Gastrocnemius medialis (tissue), 4 donors: ENCODE measurements around the gene MYL5. TPM values are rescaled to one million over a fixed set of nuclear protein-coding genes. Genes with fewer than 3 reads are reported as not detected.
A peak's percentile ranks its signal among the peaks of the same experiment; 100 is the strongest.

ENCODE experiments used
- ATAC-seq, 2 donors: fragments of 150-250 bp; one replicate each; pipeline ENCODE4 v1.9.1; 2016
- DNase-seq, 2 donors: peaks; one replicate each; pipeline ENCODE4 v3.0.0-alpha.2; 2019
- H3K27ac ChIP-seq, 4 donors: fragments of 200-600 bp; sonication (generic); 1 replicate in 1 of 4; 2 replicates in 3 of 4; pipeline ENCODE4 v1.5.1; 2016 to 2018; ENCODE audit warnings: mild to moderate bottlenecking in 2 of 4, moderate library complexity in 1 of 4
- H3K27me3 ChIP-seq, 3 donors: fragments of 200-600 bp; sonication (generic) in 2 of 3; 1 replicate in 1 of 3; 2 replicates in 2 of 3; pipeline versions ENCODE4 v1.5.1 to v1.6.0; 2016 to 2019; ENCODE audit warnings: mild to moderate bottlenecking in 1 of 3, moderate library complexity in 1 of 3
- H3K36me3 ChIP-seq, 2 donors: fragments of 200-600 bp; sonication (generic) in 1 of 2; one replicate each; pipeline ENCODE4 v1.5.1; 2017 to 2018
- H3K4me1 ChIP-seq, 2 donors: fragments of 200-600 bp; sonication (generic) in 1 of 2; one replicate each; pipeline ENCODE4 v1.5.1; 2016 to 2017; ENCODE audit warnings: mild to moderate bottlenecking in 2 of 2
- H3K4me3 ChIP-seq, 4 donors: fragments of 200-600 bp; sonication (generic) in 3 of 4; 1 replicate in 1 of 4; 2 replicates in 3 of 4; pipeline ENCODE4 v1.5.1; 2016 to 2019; ENCODE audit warnings: mild to moderate bottlenecking in 2 of 4
- H3K9me3 ChIP-seq, 3 donors: fragments of 200-600 bp; sonication (generic) in 2 of 3; 1 replicate in 1 of 3; 2 replicates in 2 of 3; pipeline ENCODE4 v1.5.1; 2016 to 2019
- CTCF ChIP-seq, 5 experiments: fragments of 450-650 bp in 3 of 5; fragments of 200-600 bp in 2 of 5; sonication (generic) in 2 of 5; IDR thresholded peaks in 4 of 5; conservative IDR thresholded peaks in 1 of 5; 1 replicate in 4 of 5; 2 replicates in 1 of 5; pipeline ENCODE4 v1.5.1; 2016 to 2019; ENCODE audit warnings: antibody characterized with exemption in 5 of 5, mild to moderate bottlenecking in 3 of 5, moderate library complexity in 3 of 5
- POLR2A ChIP-seq, 2 donors: fragments of 450-650 bp; IDR thresholded peaks; one replicate each; pipeline ENCODE4 v1.6.1; 2017; ENCODE audit warnings: antibody characterized with exemption in 2 of 2, mild to moderate bottlenecking in 2 of 2, moderate library complexity in 2 of 2
- in situ Hi-C, 4 donors: fragments of 200-750 bp; cut with MboI; loops; one replicate each; pipeline versions ENCODE4 v1.15.0 to v1.8.0; 2017; ENCODE audit warnings: low sequenced_read_pairs in 4 of 4
- intact Hi-C: fragments of 100-400 bp; cut with DNase I; formaldehyde crosslinking; loops from one replicate; pipeline ENCODE4 v1.15.1; 2023; ENCODE audit warnings: low total_unique reads
- total RNA-seq, 4 donors: library from RNA; depleted of rRNA; stranded (reverse); fragments of >200 nt; gene quantifications; one replicate each; pipeline versions ENCODE4 v1.1.0 to v1.2.3, GENCODE V29; 2016

Gene MYL5
- total RNA-seq, 4 donors from 2014 or later: 1.3 to 20.3 (median 3.6) TPM

GRCh38 chr4:722169-722725, 47.9 kb downstream of the MYL5 start:
- DNase-seq (no peak), ATAC-seq (no peak)
- Histone ChIP-seq H3K9me3 (no peaks in the 10 kb centered on the region), H3K36me3 (no peaks in the 10 kb centered on the region), H3K4me3 (no peak overlapping the region), H3K27me3 (no peaks in the 10 kb centered on the region), H3K4me1 (peaks cover 0 to 9% of the 10 kb centered on the region in 2 donors), H3K27ac (no peak overlapping the region)
- intact Hi-C loops: no loop called here
- TF ChIP-seq CTCF (IDR thresholded peaks at IDR 0.05 in 4 of 5, conservative IDR thresholded peaks at IDR 0.05 in 1 of 5) (no peak), POLR2A (IDR thresholded peaks at IDR 0.05) (no peak)
- in situ Hi-C loops: no loop called here

GRCh38 chr4:722851-723360, 48.6 kb downstream of the MYL5 start:
- TF ChIP-seq CTCF (IDR thresholded peaks at IDR 0.05 in 4 of 5, conservative IDR thresholded peaks at IDR 0.05 in 1 of 5) (no peak), POLR2A (IDR thresholded peaks at IDR 0.05) (no peak)
- peaks cover 0 to 9% of the 10 kb centered on the region in 2 donors for H3K4me1 ChIP-seq
- H3K27ac ChIP-seq: no peak overlapping the region
- H3K4me3 ChIP-seq: no peak overlapping the region
- no peak for DNase-seq
- H3K36me3 ChIP-seq: no peaks in the 10 kb centered on the region
- intact Hi-C loops (no loop called here), in situ Hi-C loops (no loop called here)
- H3K9me3 ChIP-seq: no peaks in the 10 kb centered on the region
- no peak for ATAC-seq
- no peaks in the 10 kb centered on the region for H3K27me3 ChIP-seq

- DNase-seq (no peak), ATAC-seq (no peak)
- no peak overlapping the region for H3K4me3 ChIP-seq
- no peak for TF ChIP-seq POLR2A (IDR thresholded peaks at IDR 0.05)
- TF ChIP-seq CTCF (IDR thresholded peaks at IDR 0.05 in 4 of 5, conservative IDR thresholded peaks at IDR 0.05 in 1 of 5): no peak
- in situ Hi-C loops (no loop called here), intact Hi-C loops (no loop called here)
- H3K9me3 ChIP-seq: no peaks in the 10 kb centered on the region
- peaks cover 0 to 9% of the 10 kb centered on the region in 2 donors for H3K4me1 ChIP-seq
- no peak overlapping the region for H3K27ac ChIP-seq
- no peaks in the 10 kb centered on the region for H3K36me3 ChIP-seq
- no peaks in the 10 kb centered on the region for H3K27me3 ChIP-seq
Measured at GRCh38 chr4:723751-724530, 49.6 kb downstream of the MYL5 start.

GRCh38 chr4:725391-726234, 51.3 kb downstream of the MYL5 start:
- H3K9me3 ChIP-seq: no peaks in the 10 kb centered on the region
- peak overlapping the region in 1 of 4 donors; percentile 46 for H3K27ac ChIP-seq
- H3K4me3 ChIP-seq: no peak overlapping the region
- in situ Hi-C loops (no loop called here), intact Hi-C loops (no loop called here)
- ATAC-seq (peak in 1 of 2 donors; percentile 51), DNase-seq (no peak)
- no peaks in the 10 kb centered on the region for H3K36me3 ChIP-seq
- peaks cover 0 to 9% of the 10 kb centered on the region in 2 donors for H3K4me1 ChIP-seq
- TF ChIP-seq POLR2A (IDR thresholded peaks at IDR 0.05) (no peak), CTCF (IDR thresholded peaks at IDR 0.05 in 4 of 5, conservative IDR thresholded peaks at IDR 0.05 in 1 of 5) (no peak)
- no peaks in the 10 kb centered on the region for H3K27me3 ChIP-seq
